PC-9 (cell line): ENCODE data around the gene GALK1. TPM values are rescaled to one million over a fixed set of nuclear protein-coding genes. Genes with fewer than 3 reads are reported as not detected.
A peak's percentile ranks its signal among the peaks of the same experiment; 100 is the strongest.

Source experiments
- BruUV-seq: library from RNA; stranded (reverse); fragments of 400-500 nt; replicated peaks from 2 replicates; lab custom pipeline; 2021; lab: Mats Ljungman, UMichigan
- CTCF ChIA-PET: fragments of 300-600 bp; sonication (Branson Sonifier 250); formaldehyde crosslinking; loops from one replicate; lab custom pipeline; 2022; ENCODE audit warnings: antibody characterized with exemption; lab: Charles Lee
- POLR2A ChIA-PET: fragments of 300-600 bp; sonication (Branson Sonifier 250); formaldehyde crosslinking; loops from one replicate; lab custom pipeline; 2022; ENCODE audit warnings: antibody characterized with exemption; ENCODE audit not compliant: unreplicated experiment; lab: Charles Lee
- DNase-seq, 2 experiments: peaks; one replicate each; pipeline versions ENCODE4 v3.0.0 to v3.0.0-alpha.2; 2015 to 2022; ENCODE audit warnings: mixed read lengths in 1 of 2
- H2AFZ ChIP-seq: fragments of 200-600 bp; sonication (generic); 2 replicates; pipeline ENCODE4 v1.8.1; 2017; ENCODE audit warnings: antibody characterized with exemption
- H3F3A ChIP-seq: fragments of 200-600 bp; sonication (generic); 2 replicates; pipeline ENCODE4 v1.8.1; 2017; ENCODE audit warnings: antibody characterized with exemption, mild to moderate bottlenecking, low read depth; ENCODE audit not compliant: insufficient read depth
- H3K27ac ChIP-seq: fragments of 200-600 bp; sonication (generic); 2 replicates; pipeline ENCODE4 v1.6.1; 2016; ENCODE audit warnings: mixed run types
- H3K27me3 ChIP-seq: fragments of 200-600 bp; sonication (generic); 2 replicates; pipeline ENCODE4 v1.6.1; 2016; ENCODE audit warnings: low read depth, mixed run types; ENCODE audit not compliant: insufficient read depth
- H3K36me3 ChIP-seq: fragments of 200-600 bp; sonication (generic); 2 replicates; pipeline ENCODE4 v1.6.1; 2016; ENCODE audit warnings: low read depth, mixed run types
- H3K4me1 ChIP-seq: fragments of 200-600 bp; sonication (generic); replicated peaks from 2 replicates; pipeline ENCODE4 v1.6.1; 2016; ENCODE audit warnings: mixed run types; ENCODE audit not compliant: insufficient read depth
- H3K4me2 ChIP-seq: fragments of 200-600 bp; sonication (generic); 2 replicates; pipeline ENCODE4 v1.6.1; 2017; ENCODE audit warnings: mixed run types
- H3K4me3 ChIP-seq: fragments of 200-600 bp; sonication (generic); 2 replicates; pipeline ENCODE4 v1.6.1; 2016; ENCODE audit warnings: mixed run types
- H3K79me2 ChIP-seq: fragments of 200-600 bp; sonication (generic); 2 replicates; pipeline ENCODE4 v1.6.1; 2017; ENCODE audit warnings: low read depth, mixed run types
- H3K9me2 ChIP-seq: fragments of 200-600 bp; sonication (generic); 2 replicates; pipeline ENCODE4 v1.8.1; 2017; ENCODE audit warnings: mild to moderate bottlenecking; ENCODE audit not compliant: insufficient read depth
- H3K9me3 ChIP-seq: fragments of 200-600 bp; sonication (generic); 2 replicates; pipeline ENCODE4 v1.8.1; 2016; ENCODE audit warnings: low read depth; ENCODE audit not compliant: insufficient read depth
- H4K20me1 ChIP-seq: fragments of 200-600 bp; sonication (generic); 2 replicates; pipeline ENCODE4 v1.8.1; 2017; ENCODE audit not compliant: insufficient read depth
- EZH2 ChIP-seq: fragments of 200-600 bp; sonication (generic); IDR thresholded peaks from 2 replicates; pipeline ENCODE4 v1.8.0; 2017; ENCODE audit warnings: antibody characterized with exemption, low read depth
- intact Hi-C: fragments of 100-400 bp; cut with micrococcal nuclease; formaldehyde crosslinking; loops from one replicate; pipeline ENCODE4 v1.10.0; 2022; ENCODE audit not compliant: unreplicated experiment
- microRNA-seq: library from miRNA; unstranded; fragments of <30 nt; microRNA quantifications from one replicate; pipeline ENCODE4 v1.2.0, GENCODE V29; 2021; ENCODE audit warnings: borderline number of aligned reads, borderline replicate concordance
- total RNA-seq: library from RNA; stranded (reverse); gene quantifications from 2 replicates; pipeline ENCODE4 v1.2.3, GENCODE V29; 2021
- TF ChIP-seq, protein P1 (sequence below): fragments of 200-600 bp; sonication (generic); conservative IDR thresholded peaks from 2 replicates; pipeline ENCODE4 v1.6.1; 2017; ENCODE audit warnings: mixed run types, antibody characterized with exemption, mild to moderate bottlenecking, moderate library complexity

GALK1 gene
- total RNA-seq, 1 experiment from 2014 or later, result 12.8 TPM

DNA sequence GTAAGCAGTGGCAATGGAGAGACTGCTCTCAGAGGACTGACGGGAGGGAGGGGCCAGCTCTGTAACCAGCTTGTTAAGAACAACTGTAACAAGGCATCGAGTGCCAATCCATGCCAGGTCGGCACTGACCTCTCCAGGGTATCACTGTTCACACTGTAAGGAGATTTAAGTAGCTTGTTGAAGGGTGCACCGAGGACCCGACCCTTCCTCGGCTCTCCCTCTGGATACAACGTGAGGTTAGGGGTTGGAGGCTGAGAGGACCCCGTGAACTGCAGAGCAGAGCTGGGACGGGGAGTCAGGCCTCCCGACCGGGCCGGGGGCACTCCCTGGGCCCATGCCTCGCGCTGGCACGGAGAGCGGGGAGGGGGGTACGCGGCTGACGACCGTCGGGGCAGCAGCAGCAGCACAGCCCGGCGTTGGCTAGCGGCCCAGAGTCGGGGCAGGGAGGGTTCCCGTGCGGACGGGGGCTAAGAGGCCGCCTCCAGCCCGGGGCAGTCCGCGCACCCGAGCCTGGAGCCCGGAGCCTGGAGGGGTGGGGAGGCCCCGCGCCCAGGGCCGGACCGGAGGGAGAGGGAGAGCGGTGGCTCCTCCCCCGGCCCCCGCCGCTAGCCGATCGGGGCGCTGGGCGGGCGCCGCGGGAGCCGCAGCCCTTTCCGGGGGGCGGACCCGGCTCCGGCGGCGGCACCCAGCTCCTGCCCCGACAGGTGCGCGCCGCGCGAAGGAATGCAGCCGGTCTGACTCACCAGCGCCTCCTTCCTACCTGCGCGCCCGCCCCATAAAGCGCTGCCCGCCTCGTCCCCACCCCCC lies 44.1 kb downstream of the GALK1 start, which contains the start of gene ITGB4:
ITGB4 (plus strand) TSS at position 804 of the 807 bp plus-strand sequence. CDS start 3,245 bp downstream, outside the sequence.
- TF ChIP-seq EZH2, result no peak
- TF ChIP-seq, protein P1, sequence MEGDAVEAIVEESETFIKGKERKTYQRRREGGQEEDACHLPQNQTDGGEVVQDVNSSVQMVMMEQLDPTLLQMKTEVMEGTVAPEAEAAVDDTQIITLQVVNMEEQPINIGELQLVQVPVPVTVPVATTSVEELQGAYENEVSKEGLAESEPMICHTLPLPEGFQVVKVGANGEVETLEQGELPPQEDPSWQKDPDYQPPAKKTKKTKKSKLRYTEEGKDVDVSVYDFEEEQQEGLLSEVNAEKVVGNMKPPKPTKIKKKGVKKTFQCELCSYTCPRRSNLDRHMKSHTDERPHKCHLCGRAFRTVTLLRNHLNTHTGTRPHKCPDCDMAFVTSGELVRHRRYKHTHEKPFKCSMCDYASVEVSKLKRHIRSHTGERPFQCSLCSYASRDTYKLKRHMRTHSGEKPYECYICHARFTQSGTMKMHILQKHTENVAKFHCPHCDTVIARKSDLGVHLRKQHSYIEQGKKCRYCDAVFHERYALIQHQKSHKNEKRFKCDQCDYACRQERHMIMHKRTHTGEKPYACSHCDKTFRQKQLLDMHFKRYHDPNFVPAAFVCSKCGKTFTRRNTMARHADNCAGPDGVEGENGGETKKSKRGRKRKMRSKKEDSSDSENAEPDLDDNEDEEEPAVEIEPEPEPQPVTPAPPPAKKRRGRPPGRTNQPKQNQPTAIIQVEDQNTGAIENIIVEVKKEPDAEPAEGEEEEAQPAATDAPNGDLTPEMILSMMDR, result no peak
- peak within 1 kb of the TSS; percentile 38 for H3K27ac ChIP-seq
- peaks cover 28% of the 10 kb centered on the region for H3K4me1 ChIP-seq
- TSS peak; percentile 12 for BruUV-seq
- peaks cover 42% of the 10 kb centered on the region for H3K79me2 ChIP-seq
- peak within 1 kb of the TSS; percentile 96 for H3K4me3 ChIP-seq
- ChIA-PET CTCF (interaction anchor here (0.7 to 2.5 kb wide), 6 partner anchors 14 to 75 kb away, joined by 3 to 9 read pairs (median 4); a partner anchor contains a TSS), POLR2A (interaction anchor here (0.5 to 1.9 kb wide), 14 partner anchors 14 to 649 kb away, joined by 3 to 17 read pairs (median 4); partner anchors contain the start of gene SMIM5)
- peak; percentile 80 to 95 for DNase-seq
- peak within 1 kb of the TSS; percentile 90 for H2AFZ ChIP-seq
- H4K20me1 ChIP-seq, result peaks cover 23% of the 10 kb centered on the region
- peaks cover 13% of the 10 kb centered on the region for H3K36me3 ChIP-seq
- peak within 1 kb of the TSS; percentile 97 for H3K4me2 ChIP-seq
- no peaks in the 10 kb centered on the region for H3K9me3 ChIP-seq
- no peaks in the 10 kb centered on the region for H3K27me3 ChIP-seq
- intact Hi-C loops, result no loop called here
- H3K9me2 ChIP-seq, result no peaks in the 10 kb centered on the region
- H3F3A ChIP-seq, result peaks cover 31% of the 10 kb centered on the region

DNA sequence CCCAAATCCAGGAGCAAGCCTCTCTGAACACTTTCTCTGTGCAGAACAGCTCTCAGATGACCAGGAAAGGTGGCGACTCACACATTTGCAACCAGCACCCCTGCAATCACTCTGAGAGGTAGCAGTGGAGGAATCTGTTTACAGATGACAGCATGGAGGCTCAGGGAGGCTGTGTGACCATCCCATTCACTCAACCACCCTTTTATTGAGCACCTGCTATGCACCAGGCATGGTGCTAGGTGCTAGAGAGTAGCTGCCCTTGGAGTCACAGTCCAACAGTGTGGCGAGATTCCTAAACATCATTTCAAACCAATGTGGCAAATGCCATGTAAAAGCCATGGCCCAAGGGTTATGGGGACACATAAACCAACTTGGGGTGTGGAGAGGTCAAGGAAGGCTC lies 45.3 kb downstream of the GALK1 start:
- no peak overlapping the region for H3K4me3 ChIP-seq
- H3K27me3 ChIP-seq, result no peaks in the 10 kb centered on the region
- no peaks in the 10 kb centered on the region for H3K9me3 ChIP-seq
- H2AFZ ChIP-seq, result no peak overlapping the region
- TF ChIP-seq EZH2, result no peak
- TF ChIP-seq, protein P1, result no peak
- POLR2A ChIA-PET, result interaction anchor here (0.5 kb wide), 1 partner anchor 37 kb away, joined by 3 read pairs; no protein-coding TSS in a partner anchor
- peaks cover 28% of the 10 kb centered on the region for H3K4me1 ChIP-seq
- peaks cover 1% of the 10 kb centered on the region for H3K36me3 ChIP-seq
- intact Hi-C loops, result no loop called here
- DNase-seq, result no peak
- no peak overlapping the region for H3K27ac ChIP-seq
- CTCF ChIA-PET, result interaction anchor here (0.6 kb wide), 1 partner anchor 159 kb away, joined by 3 read pairs; no protein-coding TSS in a partner anchor
- no peak overlapping the region for H3K4me2 ChIP-seq
- H4K20me1 ChIP-seq, result peaks cover 13% of the 10 kb centered on the region
- H3F3A ChIP-seq, result peaks cover 31% of the 10 kb centered on the region
- no peaks in the 10 kb centered on the region for H3K9me2 ChIP-seq
- no TSS peak for BruUV-seq
- peaks cover 31% of the 10 kb centered on the region for H3K79me2 ChIP-seq

DNA sequence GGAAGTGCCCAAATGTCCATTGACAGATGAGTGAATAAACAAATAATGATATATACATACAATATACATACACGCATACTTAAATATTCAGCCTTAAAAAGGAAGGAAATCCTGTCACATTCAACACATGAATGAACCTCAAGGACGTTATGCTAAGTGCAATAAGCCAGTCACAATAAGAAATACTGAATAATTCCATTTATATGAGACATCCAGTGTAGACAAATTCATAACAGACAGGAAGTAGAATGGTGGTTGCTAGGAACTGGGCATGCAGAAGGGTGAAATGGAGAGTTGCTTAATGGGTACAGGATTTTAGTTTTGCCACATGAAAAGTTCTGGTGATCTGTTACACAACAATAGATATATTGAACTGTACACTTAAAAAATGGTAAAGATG lies 52.5 kb downstream of the GALK1 start:
- TF ChIP-seq EZH2, result no peak
- TF ChIP-seq, protein P1, result no peak
- no peak overlapping the region for H3K4me3 ChIP-seq
- no peak overlapping the region for H2AFZ ChIP-seq
- H3K9me3 ChIP-seq, result no peaks in the 10 kb centered on the region
- H3K36me3 ChIP-seq, result no peaks in the 10 kb centered on the region
- peaks cover 14% of the 10 kb centered on the region for H3F3A ChIP-seq
- H3K27ac ChIP-seq, result no peak overlapping the region
- H3K9me2 ChIP-seq, result no peaks in the 10 kb centered on the region
- intact Hi-C loops, result no loop called here
- BruUV-seq, result no TSS peak
- no peak overlapping the region for H3K4me2 ChIP-seq
- no peaks in the 10 kb centered on the region for H3K79me2 ChIP-seq
- no peak for DNase-seq
- POLR2A ChIA-PET, result no interaction called here
- H3K27me3 ChIP-seq, result no peaks in the 10 kb centered on the region
- H4K20me1 ChIP-seq, result no peaks in the 10 kb centered on the region
- H3K4me1 ChIP-seq, result peaks cover 19% of the 10 kb centered on the region
- CTCF ChIA-PET, result no interaction called here

Small RNAs within 50 kb of the gene (microRNA-seq; reads per million reads assigned to microRNA genes)
- gene MIR4738, result not detected

Other genes with a start within 250 kb of the GALK1 start
- 24.4 and 25.4 TPM in 2 replicates for gene CASKIN2, start 249.7 kb downstream of the GALK1 start, total RNA-seq
- 42.6 and 45.1 TPM in 2 replicates for gene TSEN54, start 248.7 kb downstream of the GALK1 start, total RNA-seq
- gene LLGL2, start 239.5 kb downstream of the GALK1 start, total RNA-seq, result 138 and 156 TPM in 2 replicates
- gene MYO15B, start 177.4 kb downstream of the GALK1 start, total RNA-seq, result 53.5 and 79.7 TPM in 2 replicates
- 0.31 and 0.40 TPM in 2 replicates for gene SMIM5, start 131.8 kb downstream of the GALK1 start, total RNA-seq
- 41.0 and 44.2 TPM in 2 replicates for gene RECQL5, start 98.0 kb downstream of the GALK1 start, total RNA-seq
- 79.5 and 80.3 TPM in 2 replicates for gene SAP30BP, start 97.9 kb downstream of the GALK1 start, total RNA-seq
- 448 and 461 TPM in 2 replicates for gene ITGB4, start 43.7 kb downstream of the GALK1 start, total RNA-seq
- gene UNK, start 19.6 kb upstream of the GALK1 start, total RNA-seq, result 25.3 and 27.8 TPM in 2 replicates
- 94.4 and 108 TPM in 2 replicates for gene UNC13D, start 79.2 kb upstream of the GALK1 start, total RNA-seq
- gene WBP2, start 90.1 kb upstream of the GALK1 start, total RNA-seq, result 114 and 159 TPM in 2 replicates
- gene TRIM47, start 113.4 kb upstream of the GALK1 start, total RNA-seq, result 46.1 and 48.3 TPM in 2 replicates
- 21.1 and 27.1 TPM in 2 replicates for gene TRIM65, start 131.8 kb upstream of the GALK1 start, total RNA-seq
- 127 and 136 TPM in 2 replicates for gene MRPL38, start 139.7 kb upstream of the GALK1 start, total RNA-seq
- 22.5 and 28.7 TPM in 2 replicates for gene FBF1, start 175.8 kb upstream of the GALK1 start, total RNA-seq
- 35.5 and 37.1 TPM in 2 replicates for gene ACOX1, start 214.0 kb upstream of the GALK1 start, total RNA-seq
- 19.6 and 22.7 TPM in 2 replicates for gene TEN1, start 214.0 kb upstream of the GALK1 start, total RNA-seq
- 10.3 and 12.3 TPM in 2 replicates for gene CDK3, start 235.7 kb upstream of the GALK1 start, total RNA-seq